Lower leg skin (tissue), 3 donors: ENCODE results near the gene NEDD9.

Source experiments
- CTCF ChIP-seq, 3 donors: fragments of 450-650 bp; IDR thresholded peaks; one replicate each; pipeline ENCODE4 v1.5.1; 2016; ENCODE audit warnings: antibody characterized with exemption in 3 of 3, mild to moderate bottlenecking in 3 of 3, moderate library complexity in 2 of 3
- POLR2A ChIP-seq, 2 donors: fragments of 450-650 bp; IDR thresholded peaks; one replicate each; pipeline ENCODE4 v1.6.1; 2016 to 2017; ENCODE audit warnings: antibody characterized with exemption in 2 of 2, mild to moderate bottlenecking in 1 of 2, moderate library complexity in 1 of 2

GRCh38 chr6:11143394-11144371, 88.8 kb downstream of the NEDD9 start:
- TF ChIP-seq CTCF (IDR thresholded peaks at IDR 0.05) (no peak), POLR2A (IDR thresholded peaks at IDR 0.05) (no peak)
